DLD1 (cell line): ENCODE results near the gene GRIK4.
"Not testable (repeated sequence)": the region's sequence is repeated elsewhere in the genome, so short reads cannot be mapped to it uniquely, and the experiment has no call there.

Experiments
- in situ Hi-C: cut with HindIII; loops from 2 replicates; pipeline ENCODE4 v1.10.0; 2017; ENCODE audit warnings: low sequenced_read_pairs

The GRIK4 gene

GRCh38 chr11:121021718-121022117 is 510.2 kb downstream of the GRIK4 start:
- in situ Hi-C loops = not testable (repeated sequence)

DNA sequence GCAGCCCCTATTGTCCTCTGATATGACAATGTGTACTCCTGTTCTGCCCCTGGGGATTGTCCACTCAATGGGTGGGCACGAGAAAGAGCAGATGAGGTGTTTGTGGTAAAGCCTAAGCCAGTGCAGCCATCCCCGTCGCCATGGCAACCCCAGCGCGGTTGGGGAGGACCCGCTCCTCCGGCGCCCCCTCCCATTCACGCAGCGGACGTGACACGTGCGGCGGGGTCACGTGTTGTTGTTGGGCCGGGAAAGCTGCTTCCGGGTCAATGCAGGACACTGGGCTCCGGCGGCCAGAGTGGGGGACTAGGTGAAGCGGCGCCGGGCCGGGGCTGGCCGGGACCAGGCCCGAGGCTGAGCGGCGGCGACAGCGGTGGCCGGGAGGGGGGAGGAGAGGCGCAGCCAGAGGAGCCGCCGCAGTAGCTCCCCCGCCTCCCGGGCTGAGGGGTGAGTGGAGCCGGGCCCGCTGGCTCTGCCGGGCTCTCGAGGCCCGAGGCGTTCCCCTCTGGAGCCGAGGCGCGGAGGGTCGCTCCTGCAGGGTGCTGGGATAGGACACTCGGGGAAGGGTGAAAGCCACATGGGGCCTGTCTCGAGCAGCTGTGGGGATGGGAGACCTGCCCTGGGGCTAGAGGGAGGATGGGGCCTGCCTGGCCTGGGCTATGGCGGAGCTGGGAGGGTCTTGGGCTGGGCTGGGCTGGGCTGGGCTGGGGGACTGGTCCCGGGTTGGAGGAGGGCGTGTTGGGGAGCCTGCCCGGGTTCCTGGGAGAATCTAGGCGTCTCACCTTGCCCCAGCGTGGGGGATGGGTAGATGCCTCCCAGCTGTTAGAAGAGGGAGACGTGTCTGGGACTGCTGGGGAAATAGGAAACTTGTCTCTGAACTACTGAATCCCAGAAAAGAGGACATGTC is 512.6 kb downstream of the GRIK4 start, which contains the start of gene TBCEL:
TSS of gene TBCEL (plus strand) at position 255 of the 904 bp plus-strand sequence. CDS start 21,589 bp downstream, outside the sequence.
- in situ Hi-C loops = no loop called here

DNA sequence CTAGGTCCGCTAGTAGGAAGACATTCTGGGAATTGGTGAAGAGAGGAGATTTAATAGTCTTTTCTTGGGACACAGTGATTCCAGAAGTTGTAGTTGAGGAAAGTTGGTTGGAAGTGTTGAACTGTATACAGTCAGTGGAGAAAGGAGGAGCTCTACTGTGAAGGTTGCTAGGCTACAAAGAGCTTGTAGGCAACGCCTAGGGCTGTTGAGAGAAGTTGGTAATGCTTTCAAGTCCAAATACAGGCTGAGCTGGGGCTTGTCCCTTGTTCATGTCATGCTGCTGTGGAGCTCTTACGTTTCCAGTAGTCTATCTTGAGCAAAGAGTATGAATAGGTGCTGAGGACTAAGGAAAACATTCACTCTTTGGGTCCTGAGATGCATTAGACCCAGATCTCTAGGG is 513.4 kb downstream of the GRIK4 start:
- in situ Hi-C loops = no loop called here

DNA sequence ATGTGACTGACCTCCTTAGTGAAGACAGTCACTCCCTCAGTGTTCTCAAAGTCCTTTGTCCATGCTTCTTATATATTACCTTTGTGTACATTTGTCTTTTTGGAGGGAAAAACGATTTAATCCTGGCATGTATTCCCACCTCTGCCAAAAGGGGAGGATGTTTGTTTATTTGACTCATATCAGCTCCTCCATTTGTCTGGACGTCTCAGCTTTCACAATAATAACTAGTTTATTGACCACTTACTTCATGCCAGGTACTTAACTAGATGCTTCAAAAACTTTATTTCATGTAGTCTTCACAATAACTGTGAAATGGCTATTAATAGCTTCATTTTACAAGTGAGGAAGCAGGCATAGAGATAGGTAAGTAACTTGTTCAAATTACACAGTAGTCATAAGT is 517.6 kb downstream of the GRIK4 start:
- in situ Hi-C loops = no loop called here

DNA sequence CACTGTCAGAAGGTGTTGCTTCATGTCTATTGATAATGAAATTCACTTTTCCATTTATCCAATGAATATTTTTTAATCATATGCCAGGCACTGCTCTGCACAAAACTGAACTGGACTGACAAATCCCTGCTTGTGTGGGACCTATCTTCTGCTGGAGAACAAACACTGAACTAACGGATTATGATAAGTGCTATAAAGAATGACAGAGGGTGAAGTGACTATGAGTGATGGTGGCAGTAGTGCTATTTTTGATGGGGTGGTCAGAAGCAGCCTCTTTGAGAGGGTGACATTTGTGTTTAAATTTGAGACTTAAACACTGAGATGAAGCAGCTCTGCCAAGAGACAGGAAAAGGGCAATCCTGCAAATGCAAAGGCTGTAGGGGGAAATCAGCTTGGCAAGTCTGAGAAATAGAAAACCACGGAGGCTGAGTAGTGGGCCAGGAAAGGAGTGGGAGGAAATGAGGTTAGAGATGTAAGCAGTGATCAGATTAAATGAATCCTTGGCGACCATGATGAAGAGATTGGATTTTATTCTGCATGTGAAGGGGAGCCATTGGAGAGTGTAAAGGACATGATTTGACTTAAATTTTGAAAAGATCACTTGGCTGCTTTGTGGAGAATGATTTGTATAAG is 518.4 kb downstream of the GRIK4 start:
- in situ Hi-C loops = no loop called here

DNA sequence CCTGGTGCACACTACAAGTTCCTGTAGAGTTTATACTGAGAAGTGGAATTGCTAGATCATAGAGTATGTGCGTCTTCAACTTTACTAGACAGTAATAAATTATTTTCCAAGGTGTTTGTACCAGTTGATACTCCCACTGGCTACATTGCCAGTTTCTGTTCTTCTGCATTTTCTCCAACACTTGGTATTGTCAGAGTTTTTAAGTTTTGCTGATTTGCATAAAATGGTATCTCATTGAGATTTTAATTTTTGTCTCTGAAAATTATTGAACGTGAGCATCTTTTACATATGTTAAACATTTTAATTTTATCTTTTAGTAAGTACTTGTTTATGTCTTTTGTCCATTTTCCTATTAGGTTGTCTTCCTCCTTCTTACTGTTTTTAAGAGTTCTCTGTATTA is 519.6 kb downstream of the GRIK4 start:
- in situ Hi-C loops = no loop called here

GRCh38 chr11:121031648-121032047 is 520.1 kb downstream of the GRIK4 start:
- in situ Hi-C loops = not testable (repeated sequence)

GRCh38 chr11:121032546-121032945 is 521.0 kb downstream of the GRIK4 start:
- in situ Hi-C loops = no loop called here

- in situ Hi-C loops = no loop called here
Observed at GRCh38 chr11:121033635-121034034, 522.1 kb downstream of the GRIK4 start.

GRCh38 chr11:121035169-121035755 is 523.7 kb downstream of the GRIK4 start:
- in situ Hi-C loops = no loop called here

DNA sequence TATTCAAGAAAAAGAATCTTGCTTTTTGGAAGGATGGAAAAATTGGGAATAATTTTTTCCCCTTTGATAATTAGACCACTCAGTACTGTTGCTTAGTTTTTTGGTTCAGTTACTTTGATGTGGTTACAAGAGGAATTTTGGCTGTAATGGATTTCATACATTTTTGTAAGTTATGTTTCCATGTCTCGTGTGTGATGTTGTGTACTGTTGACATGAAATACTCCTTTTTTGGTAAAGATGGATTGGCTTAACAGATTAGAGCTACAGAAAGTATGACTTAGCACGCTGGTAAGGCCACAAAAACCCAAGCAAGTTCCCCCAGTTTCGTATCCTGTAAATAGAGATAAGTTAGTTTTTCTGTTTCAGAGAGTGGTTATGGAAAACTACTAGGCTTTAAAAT is 524.2 kb downstream of the GRIK4 start:
- in situ Hi-C loops = no loop called here

GRCh38 chr11:121037016-121037415 is 525.5 kb downstream of the GRIK4 start:
- in situ Hi-C loops = no loop called here
